ENCODE data around the gene CLIC6. TPM values are rescaled to one million over a fixed set of nuclear protein-coding genes. Genes with fewer than 3 reads are reported as not detected.

The CLIC6 gene
- total RNA-seq, 1 experiment from 2014 or later, result not detected

- Histone ChIP-seq H3K9me3 (ENCODE audit: low read length) (no peaks in the 10 kb centered on the region), H3K4me2 (ENCODE audit: low read length) (no peak overlapping the region), H2AFZ (ENCODE audit: low read length) (no peak overlapping the region), H3K79me2 (ENCODE audit: low read length) (no peaks in the 10 kb centered on the region), H3K27me3 (ENCODE audit: low read length) (no peaks in the 10 kb centered on the region), H3K4me1 (ENCODE audit: insufficient read depth, low read length) (no peaks in the 10 kb centered on the region), H3K36me3 (ENCODE audit: low read depth, low read length) (no peaks in the 10 kb centered on the region), H3K9me2 (replicated peaks; ENCODE audit: low read length) (no peaks in the 10 kb centered on the region), H3F3A (ENCODE audit: low read length, unreplicated experiment) (no peaks in the 10 kb centered on the region), H4K20me1 (ENCODE audit: low read length) (no peaks in the 10 kb centered on the region), H3K4me3 (ENCODE audit: low read length) (no peak overlapping the region), H3K27ac (ENCODE audit: low read length) (no peak overlapping the region), H3K9ac (ENCODE audit: low read length) (no peak overlapping the region)
- ATAC-seq (no peak), DNase-seq (no peak)
- TF ChIP-seq EZH2phosphoT487 (IDR thresholded peaks at IDR 0.05; ENCODE audit: borderline replicate concordance, low read length), result no peak
- TF ChIP-seq CTCF (conservative IDR thresholded peaks at IDR 0.05; ENCODE audit: low read depth, low read length), result no peak
- TF ChIP-seq EZH2 (IDR thresholded peaks at IDR 0.05; ENCODE audit: low read length, unreplicated experiment), result no peak
- intact Hi-C loops (cut with micrococcal nuclease), result no loop called here
- ChIA-PET CTCF (no interaction called here), POLR2A (ENCODE audit: unreplicated experiment) (no interaction called here)
- BruUV-seq (replicated peaks), result no TSS peak
Observed at GRCh38 chr21:34707876-34708325, 39.1 kb downstream of the CLIC6 start.

GRCh38 chr21:34713621-34714020 lies 44.8 kb downstream of the CLIC6 start:
- BruUV-seq (replicated peaks), result no TSS peak
- H4K20me1 ChIP-seq (ENCODE audit: low read length), result no peaks in the 10 kb centered on the region
- H3K9me2 ChIP-seq (replicated peaks; ENCODE audit: low read length), result no peaks in the 10 kb centered on the region
- H3K4me2 ChIP-seq (ENCODE audit: low read length), result no peak overlapping the region
- ChIA-PET POLR2A (ENCODE audit: unreplicated experiment) (no interaction called here), CTCF (no interaction called here)
- H3K27ac ChIP-seq (ENCODE audit: low read length), result no peak overlapping the region
- H3K9ac ChIP-seq (ENCODE audit: low read length), result no peak overlapping the region
- no peaks in the 10 kb centered on the region for H3K9me3 ChIP-seq (ENCODE audit: low read length)
- no peaks in the 10 kb centered on the region for H3K79me2 ChIP-seq (ENCODE audit: low read length)
- no peak overlapping the region for H3K4me3 ChIP-seq (ENCODE audit: low read length)
- H3F3A ChIP-seq (ENCODE audit: low read length, unreplicated experiment), result no peaks in the 10 kb centered on the region
- no peak overlapping the region for H2AFZ ChIP-seq (ENCODE audit: low read length)
- no peaks in the 10 kb centered on the region for H3K4me1 ChIP-seq (ENCODE audit: insufficient read depth, low read length)
- TF ChIP-seq EZH2 (IDR thresholded peaks at IDR 0.05; ENCODE audit: low read length, unreplicated experiment), result no peak
- TF ChIP-seq EZH2phosphoT487 (IDR thresholded peaks at IDR 0.05; ENCODE audit: borderline replicate concordance, low read length), result no peak
- no peak for TF ChIP-seq CTCF (conservative IDR thresholded peaks at IDR 0.05; ENCODE audit: low read depth, low read length)
- H3K27me3 ChIP-seq (ENCODE audit: low read length), result no peaks in the 10 kb centered on the region
- intact Hi-C loops (cut with micrococcal nuclease), result no loop called here
- no peaks in the 10 kb centered on the region for H3K36me3 ChIP-seq (ENCODE audit: low read depth, low read length)
- DNase-seq (no peak), ATAC-seq (no peak)

- TF ChIP-seq CTCF (conservative IDR thresholded peaks at IDR 0.05; ENCODE audit: low read depth, low read length), result no peak
- no peaks in the 10 kb centered on the region for H3F3A ChIP-seq (ENCODE audit: low read length, unreplicated experiment)
- BruUV-seq (replicated peaks), result no TSS peak
- no peak overlapping the region for H3K4me2 ChIP-seq (ENCODE audit: low read length)
- no peak for DNase-seq
- H3K9me2 ChIP-seq (replicated peaks; ENCODE audit: low read length), result no peaks in the 10 kb centered on the region
- H3K36me3 ChIP-seq (ENCODE audit: low read depth, low read length), result no peaks in the 10 kb centered on the region
- H3K27ac ChIP-seq (ENCODE audit: low read length), result no peak overlapping the region
- H3K79me2 ChIP-seq (ENCODE audit: low read length), result no peaks in the 10 kb centered on the region
- no peak overlapping the region for H3K4me3 ChIP-seq (ENCODE audit: low read length)
- H3K9ac ChIP-seq (ENCODE audit: low read length), result no peak overlapping the region
- ChIA-PET CTCF (no interaction called here), POLR2A (ENCODE audit: unreplicated experiment) (no interaction called here)
- no peaks in the 10 kb centered on the region for H3K27me3 ChIP-seq (ENCODE audit: low read length)
- no peaks in the 10 kb centered on the region for H3K4me1 ChIP-seq (ENCODE audit: insufficient read depth, low read length)
- no peak for ATAC-seq
- no peak overlapping the region for H2AFZ ChIP-seq (ENCODE audit: low read length)
- no peaks in the 10 kb centered on the region for H3K9me3 ChIP-seq (ENCODE audit: low read length)
- H4K20me1 ChIP-seq (ENCODE audit: low read length), result no peaks in the 10 kb centered on the region
- intact Hi-C loops (cut with micrococcal nuclease), result no loop called here
Observed at GRCh38 chr21:34715518-34715917, 46.7 kb downstream of the CLIC6 start.
